Coronary artery (tissue), 2 donors: ENCODE data around the gene DDX51.
"Not testable (repeated sequence)": the region's sequence is repeated elsewhere in the genome, so short reads cannot be mapped to it uniquely, and the experiment has no call there.

Experiments
- DNase-seq: peaks from one replicate; pipeline ENCODE4 v3.0.0-alpha.2; 2017; ENCODE audit warnings: low spot score
- H3K27ac ChIP-seq, 2 donors: fragments of 200-600 bp; sonication (generic); one replicate each; pipeline ENCODE4 v1.5.1; 2016 to 2019
- H3K4me3 ChIP-seq: fragments of 200-600 bp; sonication (generic); 2 replicates; pipeline ENCODE4 v1.5.1; 2016; ENCODE audit warnings: mild to moderate bottlenecking, moderate library complexity
- CTCF ChIP-seq: fragments of 200-600 bp; sonication (generic); IDR thresholded peaks from one replicate; pipeline ENCODE4 v1.5.1; 2019; ENCODE audit warnings: antibody characterized with exemption

The DDX51 gene

GRCh38 chr12:132151766-132152410, 7.8 kb upstream of the DDX51 start:
- TF ChIP-seq CTCF, result no peak
- DNase-seq, result no peak

GRCh38 chr12:132151145-132151765, 7.1 kb upstream of the DDX51 start:
- DNase-seq, result no peak
- no peak for TF ChIP-seq CTCF
- no peak overlapping the region for H3K4me3 ChIP-seq
- H3K27ac ChIP-seq, result no peak overlapping the region

More at GRCh38 chr12:132151766-132152410, 7.8 kb upstream of the DDX51 start:
- H3K27ac ChIP-seq, result no peak overlapping the region
- H3K4me3 ChIP-seq, result no peak overlapping the region

GRCh38 chr12:132150780-132151144, 6.6 kb upstream of the DDX51 start:
- Histone ChIP-seq H3K4me3 (no peak overlapping the region), H3K27ac (no peak overlapping the region)
- DNase-seq, result no peak
- TF ChIP-seq CTCF, result no peak

- DNase-seq, H3K27ac ChIP-seq, H3K4me3 ChIP-seq: not testable (repeated sequence)
Observed at GRCh38 chr12:132149526-132149925, 5.4 kb upstream of the DDX51 start.

- TF ChIP-seq CTCF, result no peak
- no peak overlapping the region for H3K27ac ChIP-seq
- no peak for DNase-seq
- no peak overlapping the region for H3K4me3 ChIP-seq
Observed at GRCh38 chr12:132148368-132149045, 4.4 kb upstream of the DDX51 start.

GRCh38 chr12:132147423-132148367, 3.6 kb upstream of the DDX51 start:
- Histone ChIP-seq H3K4me3 (no peak overlapping the region), H3K27ac (no peak overlapping the region)
- TF ChIP-seq CTCF, result no peak
- no peak for DNase-seq
